Bone marrow (tissue), 2 donors: ENCODE measurements around the gene EDA.

ENCODE experiments used
- DNase-seq, 2 donors: peaks; one replicate each; lab custom pipeline; 2025; lab: John Stamatoyannopoulos, UW

Gene EDA

DNA sequence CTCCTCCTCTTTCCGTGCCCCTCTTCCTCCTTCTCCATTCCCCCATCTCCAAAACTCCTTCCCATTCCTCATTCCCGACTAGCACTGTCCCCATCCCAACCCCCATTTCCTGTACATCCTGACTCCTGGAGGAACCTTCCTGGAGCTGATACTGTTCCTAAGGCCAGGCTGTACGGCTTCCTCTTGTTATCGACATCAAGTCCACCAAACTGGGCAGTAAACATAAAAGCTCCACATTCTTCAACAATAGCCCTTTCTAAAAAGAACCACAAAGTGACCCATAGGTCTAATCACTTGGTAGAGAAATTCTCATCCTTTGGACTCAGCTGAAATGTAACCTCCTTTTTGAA lies 410.9 kb downstream of the EDA start:
- DNase-seq, result no peak

DNA sequence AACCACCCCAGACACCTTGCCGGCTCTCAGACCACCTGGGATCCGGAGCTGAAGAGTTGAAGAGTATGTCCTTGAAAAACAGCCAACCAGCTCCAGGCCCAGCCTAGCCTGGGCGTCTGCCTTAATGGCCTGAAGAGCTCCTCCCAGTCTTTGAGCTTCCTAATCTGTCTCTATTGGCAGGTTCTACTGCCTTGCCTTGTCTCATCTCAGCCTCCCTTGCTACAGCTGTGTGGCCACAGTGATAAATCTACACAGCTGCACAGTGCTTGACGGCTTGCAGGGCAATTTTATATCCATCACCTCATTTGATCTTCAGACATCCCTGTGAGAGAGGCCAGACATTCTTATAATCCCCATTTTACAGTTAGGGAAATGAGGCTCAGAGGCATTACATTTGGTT lies 413.9 kb downstream of the EDA start:
- DNase-seq, result no peak

DNA sequence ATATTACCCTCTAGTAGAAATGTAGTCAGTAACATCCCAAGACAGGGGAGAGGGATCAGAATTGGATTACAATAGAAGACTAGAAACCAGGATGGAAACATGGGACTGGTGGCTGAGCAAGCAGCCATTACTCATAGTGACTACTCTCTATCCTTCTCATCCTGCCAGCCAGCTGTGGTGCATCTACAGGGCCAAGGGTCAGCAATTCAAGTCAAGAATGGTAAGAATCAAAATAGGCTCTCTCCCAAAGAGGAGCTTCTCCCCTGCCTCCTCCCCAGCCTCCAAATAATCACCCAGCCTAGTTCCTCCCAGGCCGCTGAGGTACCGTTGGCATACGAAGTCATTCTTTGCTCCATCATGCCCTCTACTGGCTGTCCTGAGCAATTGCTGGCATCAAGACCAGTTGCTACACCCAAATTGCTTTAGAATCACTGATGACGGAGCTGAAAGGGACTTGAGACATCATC lies 414.4 kb downstream of the EDA start:
- DNase-seq, result peak in 1 of 2 donors; percentile 24

DNA sequence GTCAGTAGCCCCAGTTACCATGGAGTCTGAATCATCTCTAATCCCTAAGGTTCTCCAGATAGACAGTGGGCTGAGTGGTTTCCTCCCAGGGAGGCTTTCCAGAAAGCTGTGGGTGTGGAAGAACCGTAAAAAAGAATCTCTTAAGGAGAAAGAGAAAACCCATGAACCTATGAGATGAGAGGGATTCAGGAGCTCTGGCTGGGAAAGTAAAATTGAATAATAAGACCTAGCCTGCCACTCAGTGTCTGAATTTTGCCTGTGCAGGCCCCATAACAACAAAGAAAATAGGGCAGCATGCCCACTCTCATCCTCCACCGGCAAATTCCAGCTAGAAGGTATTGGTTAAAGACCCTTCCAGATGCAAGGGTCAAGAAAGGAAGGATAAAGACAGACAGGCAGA lies 416.9 kb downstream of the EDA start:
- DNase-seq, result no peak

DNA sequence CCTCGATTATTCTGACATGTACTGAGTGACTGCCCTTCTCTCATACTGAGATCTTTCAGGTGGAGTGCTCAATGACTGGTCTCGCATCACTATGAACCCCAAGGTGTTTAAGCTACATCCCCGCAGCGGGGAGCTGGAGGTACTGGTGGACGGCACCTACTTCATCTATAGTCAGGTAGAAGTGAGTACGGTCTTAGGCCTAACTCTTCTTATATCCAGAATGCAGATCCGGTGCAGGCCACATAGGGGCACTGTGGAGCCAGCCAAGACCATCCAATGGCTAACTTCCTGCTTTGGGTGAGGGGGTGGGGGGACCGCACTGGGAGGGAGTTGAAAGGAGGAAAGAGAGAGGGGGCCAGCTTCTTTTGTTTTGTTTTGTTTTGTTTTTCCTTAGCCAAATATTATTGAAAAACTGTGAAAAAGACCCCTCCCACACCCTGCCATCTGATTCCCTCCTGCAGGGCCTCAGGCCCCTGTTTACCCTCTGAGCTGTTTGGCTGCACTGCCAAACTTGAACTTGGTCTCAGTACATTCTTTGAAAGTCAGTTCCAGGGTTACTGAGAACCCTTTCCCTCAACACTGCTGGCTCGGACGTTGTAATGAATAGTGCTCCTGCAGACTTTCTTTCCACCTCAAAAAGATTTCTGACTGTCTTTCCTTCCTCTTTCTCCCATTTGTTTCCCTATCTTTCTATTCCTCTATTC lies 417.6 kb downstream of the EDA start:
- DNase-seq, result no peak

DNA sequence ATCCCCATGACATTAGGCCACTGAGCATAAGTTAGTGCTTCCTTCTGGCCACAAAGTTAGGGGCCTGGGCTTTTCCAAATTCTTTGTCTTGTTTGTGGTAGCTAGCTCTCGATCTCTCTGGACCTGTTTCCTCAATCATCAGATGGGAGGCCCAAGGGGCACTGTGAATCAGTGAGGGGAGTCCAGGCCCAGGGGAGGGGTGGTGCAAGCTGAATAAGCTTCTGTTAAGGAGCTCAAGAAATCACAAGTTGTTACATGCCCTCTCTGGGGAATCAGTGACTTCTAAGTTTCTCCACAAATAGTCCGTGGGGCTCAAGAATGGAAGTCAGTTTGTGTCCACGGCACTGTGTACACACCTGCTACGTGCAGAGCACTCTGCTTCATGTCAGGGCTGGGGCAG lies 418.7 kb downstream of the EDA start:
- DNase-seq, result no peak

DNA sequence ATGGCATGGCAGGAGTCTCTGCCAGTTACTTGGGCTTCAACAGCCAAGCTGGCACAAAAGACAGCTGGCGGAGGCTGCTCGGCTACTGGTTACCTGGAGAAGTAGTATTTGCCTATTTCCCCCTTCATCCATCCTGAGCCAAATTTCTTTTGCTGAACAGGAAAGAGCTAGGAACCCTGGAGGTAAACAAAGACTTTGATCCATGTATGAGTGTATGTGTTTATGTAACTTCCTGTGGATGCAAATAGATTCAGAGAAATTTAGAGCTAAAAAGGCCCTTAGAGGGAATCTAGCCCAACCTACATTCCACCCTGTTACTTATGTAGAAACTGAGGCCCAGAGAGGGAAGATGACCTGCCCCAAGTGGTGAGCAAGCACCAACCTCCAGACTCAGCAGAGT lies 422.6 kb downstream of the EDA start:
- DNase-seq, result no peak

DNA sequence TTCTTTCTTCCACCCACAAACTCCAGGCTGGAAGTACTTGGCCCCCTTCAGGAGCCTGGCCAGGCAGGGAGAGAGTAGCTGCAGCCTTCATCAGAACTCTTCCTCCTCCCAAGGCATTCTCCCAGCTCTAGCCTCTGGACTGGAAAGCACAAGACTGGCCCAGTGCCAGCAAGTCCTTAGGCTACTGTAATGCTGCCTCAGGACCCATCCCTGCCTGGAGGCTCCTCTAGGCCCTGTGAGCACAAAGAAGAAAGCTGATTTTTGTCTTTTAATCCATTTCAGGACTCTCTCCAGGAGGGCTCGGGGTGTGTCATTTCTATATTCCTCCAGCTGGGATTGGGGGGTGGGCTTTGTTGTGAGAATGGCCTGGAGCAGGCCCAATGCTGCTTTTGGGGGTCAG lies 423.0 kb downstream of the EDA start:
- DNase-seq, result no peak

DNA sequence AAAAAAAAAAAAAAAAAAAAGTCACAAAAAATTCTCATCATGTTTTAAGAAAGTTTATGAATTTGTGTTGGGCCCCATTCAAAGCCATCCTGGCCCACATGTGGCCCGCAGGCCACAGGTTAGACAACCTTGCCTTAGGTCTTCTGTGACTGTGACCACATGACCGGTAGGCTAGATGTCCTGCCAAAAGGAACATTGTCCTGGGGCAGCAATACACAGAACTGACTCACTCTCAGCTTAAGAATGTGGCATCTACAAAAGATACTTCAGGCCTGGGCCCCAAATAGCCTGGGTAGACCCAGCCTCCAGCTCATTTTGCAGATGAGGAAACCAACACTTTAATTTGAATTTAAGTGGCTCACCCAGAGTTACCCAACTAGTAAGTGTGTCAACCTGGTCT lies 423.8 kb downstream of the EDA start:
- no peak for DNase-seq

DNA sequence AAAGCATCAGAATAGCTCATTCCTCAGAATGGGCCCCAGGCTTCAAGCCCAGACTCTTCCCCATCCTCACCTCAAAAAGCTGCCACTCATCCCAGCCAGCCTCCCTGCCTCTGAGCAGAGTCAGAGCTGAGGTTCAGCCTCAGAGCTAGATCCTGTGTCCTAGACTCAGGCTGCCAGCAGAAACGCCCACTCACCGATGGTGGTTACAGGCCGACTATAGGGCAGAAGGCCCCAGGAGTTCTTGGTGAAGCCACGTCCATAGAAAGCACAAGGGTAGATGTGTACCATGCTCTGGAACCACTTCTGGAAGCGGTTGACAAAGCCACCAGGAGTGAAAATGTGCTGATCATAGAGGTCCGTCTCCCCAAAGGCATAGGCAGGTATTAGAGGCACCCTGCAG lies 426.1 kb downstream of the EDA start:
- no peak for DNase-seq

DNA sequence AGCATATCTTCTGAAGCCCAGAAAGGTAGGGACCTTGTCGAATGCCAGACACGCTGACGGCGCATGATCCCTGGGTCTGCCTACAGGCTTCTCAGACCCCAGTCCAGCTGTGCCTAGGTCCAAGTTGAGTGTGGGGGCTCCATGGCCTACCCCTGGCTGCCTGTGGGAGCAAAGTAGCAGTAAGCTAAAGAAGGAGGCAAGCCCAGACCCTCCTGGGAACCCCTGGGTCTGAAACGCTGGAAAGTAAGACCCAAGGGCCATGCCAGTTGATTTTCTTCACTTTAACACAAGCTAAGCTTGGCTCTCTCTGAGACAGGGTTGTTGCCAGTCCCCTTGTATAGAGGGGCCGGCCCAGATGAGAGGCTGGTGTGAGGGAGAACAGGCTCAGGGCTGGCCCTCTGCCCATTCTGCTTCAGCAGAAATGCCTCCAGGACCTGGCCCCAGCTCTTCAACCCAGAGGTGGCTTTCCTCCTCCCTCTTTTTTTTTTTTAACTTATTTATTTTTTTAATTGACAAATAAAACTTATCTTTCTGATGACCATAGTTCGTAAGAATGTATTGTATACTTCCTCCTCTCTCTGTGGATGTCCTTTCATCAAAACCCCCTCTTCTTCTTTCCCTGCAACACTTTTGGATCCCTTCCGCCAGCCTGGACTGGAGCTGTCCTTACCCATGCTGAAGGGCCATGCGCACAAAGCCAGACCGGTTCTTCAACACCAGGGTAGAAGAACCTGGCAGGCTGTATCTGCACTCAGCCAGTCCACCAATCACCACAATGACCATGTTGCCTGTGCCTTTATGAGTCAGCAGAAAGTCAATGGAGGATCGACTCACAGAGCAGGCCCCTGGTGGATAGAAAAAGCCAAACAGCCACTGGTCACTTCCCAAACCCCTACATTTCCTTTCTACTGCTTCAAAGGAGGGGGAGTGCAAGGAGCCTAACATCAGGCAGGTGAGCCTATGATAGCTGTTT lies 426.8 kb downstream of the EDA start:
- DNase-seq, result no peak

DNA sequence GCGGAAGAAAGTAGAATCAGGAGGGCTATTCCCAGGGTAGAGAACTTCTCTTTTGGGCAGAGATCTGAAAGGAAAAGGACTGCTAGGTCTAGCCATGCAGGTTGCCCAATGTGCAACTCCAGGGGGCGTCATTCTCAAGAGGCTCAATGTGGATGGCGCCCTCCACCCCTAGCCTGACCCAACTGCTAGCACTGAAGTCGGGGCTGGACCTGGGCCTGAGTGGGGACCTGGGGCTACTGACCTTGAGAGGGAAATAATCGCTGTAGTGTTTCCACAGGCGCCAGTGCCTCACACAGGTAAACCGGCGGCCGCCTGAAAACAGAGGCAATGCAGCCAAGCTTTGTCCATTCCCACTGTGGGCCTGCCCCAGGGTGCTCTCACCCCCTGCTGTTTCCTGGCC lies 427.8 kb downstream of the EDA start:
- DNase-seq, result no peak

DNA sequence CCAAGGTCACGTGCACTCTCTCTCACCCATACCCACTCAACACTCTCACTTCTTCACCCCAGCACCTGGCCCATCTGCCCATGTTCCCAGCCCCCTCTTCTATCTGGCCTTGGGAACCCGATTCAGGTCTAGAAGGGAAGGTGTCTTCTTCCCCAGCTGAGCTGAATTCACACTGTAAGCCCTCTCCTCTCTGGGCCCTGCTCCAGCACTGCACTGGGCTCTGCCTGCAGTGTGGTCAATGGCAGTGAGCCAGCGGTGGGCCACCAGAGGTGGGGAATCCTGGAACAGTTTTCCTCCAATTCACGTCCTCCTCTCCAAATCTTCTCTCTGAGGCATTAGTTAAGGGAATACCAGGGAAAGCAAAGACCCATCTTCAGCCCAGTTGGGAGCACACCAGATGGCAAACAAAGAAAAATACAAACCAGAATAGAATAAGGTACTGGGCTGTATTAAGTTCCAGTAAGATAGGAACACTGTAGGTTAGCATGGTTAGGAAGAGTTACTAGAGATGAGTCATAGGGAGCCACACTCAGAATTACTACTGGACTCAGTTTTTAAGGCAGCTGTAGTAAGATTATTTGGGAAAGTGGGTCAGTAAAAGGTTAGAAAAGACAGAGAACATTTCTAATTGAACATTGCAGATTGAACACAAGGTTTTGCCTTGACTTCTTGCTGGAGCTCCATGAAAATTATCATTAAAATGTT lies 428.8 kb downstream of the EDA start:
- DNase-seq, result no peak

DNA sequence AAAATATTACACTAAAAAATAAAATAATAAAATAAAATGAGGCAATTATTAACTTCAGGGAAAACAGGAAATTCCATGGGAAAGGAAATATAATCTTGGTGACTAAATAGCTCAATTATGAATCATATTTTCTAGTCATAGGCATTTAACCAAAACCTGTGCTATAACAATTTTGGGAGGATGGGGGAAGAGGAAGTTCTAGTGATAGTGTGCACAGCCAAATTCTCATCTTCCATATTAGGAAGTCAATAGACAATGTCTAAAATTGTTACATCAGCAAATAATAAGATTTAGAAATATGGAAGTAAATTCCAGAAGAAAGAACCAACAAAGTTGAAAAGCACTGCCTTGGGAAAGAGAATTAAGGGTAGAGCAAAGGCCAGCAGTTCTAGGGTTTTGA lies 431.1 kb downstream of the EDA start:
- DNase-seq, result no peak

DNA sequence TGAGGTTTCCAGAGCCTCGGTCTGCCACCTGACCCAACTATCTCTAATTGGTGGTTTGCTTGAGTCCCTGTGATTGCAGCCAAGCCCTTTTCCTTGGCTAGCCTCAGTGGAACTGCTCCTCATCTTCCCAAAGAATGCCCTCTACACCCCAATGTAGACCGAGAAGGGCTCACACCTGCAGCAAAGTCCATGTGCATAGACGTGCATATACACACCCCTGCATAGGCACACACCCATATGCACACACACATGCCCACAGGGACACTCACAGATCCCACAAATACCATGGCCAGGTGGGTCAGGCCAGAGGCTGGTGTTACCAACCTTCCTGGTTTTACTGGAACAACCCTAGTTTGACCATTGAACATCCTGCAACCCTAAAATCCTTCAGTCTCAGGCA lies 433.5 kb downstream of the EDA start:
- no peak for DNase-seq

DNA sequence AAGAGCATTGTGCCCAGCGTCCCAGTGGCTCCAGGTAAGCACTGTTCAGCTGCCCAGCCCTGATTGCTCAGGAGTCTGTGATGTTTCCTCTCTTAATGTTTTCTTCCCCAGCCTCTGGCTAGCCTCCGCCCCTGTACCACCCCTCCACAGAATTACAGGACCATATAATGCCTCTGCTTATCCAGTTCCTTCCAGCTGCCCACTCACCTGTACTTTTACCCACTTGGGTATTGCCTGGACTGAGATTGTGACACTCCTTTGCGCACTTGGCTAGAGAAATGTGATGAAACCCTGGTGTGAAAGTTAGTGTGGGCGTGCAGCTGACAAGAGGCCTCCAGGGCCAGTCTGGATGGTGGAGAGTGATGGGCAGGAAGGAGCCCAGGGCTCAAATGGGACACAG lies 434.0 kb downstream of the EDA start, which contains the start of gene AWAT2:
Gene AWAT2, minus strand, starts transcription at position 14 of the 400 bp plus-strand sequence. Its CDS starts 6 bp downstream, at position 8.
- no peak for DNase-seq

DNA sequence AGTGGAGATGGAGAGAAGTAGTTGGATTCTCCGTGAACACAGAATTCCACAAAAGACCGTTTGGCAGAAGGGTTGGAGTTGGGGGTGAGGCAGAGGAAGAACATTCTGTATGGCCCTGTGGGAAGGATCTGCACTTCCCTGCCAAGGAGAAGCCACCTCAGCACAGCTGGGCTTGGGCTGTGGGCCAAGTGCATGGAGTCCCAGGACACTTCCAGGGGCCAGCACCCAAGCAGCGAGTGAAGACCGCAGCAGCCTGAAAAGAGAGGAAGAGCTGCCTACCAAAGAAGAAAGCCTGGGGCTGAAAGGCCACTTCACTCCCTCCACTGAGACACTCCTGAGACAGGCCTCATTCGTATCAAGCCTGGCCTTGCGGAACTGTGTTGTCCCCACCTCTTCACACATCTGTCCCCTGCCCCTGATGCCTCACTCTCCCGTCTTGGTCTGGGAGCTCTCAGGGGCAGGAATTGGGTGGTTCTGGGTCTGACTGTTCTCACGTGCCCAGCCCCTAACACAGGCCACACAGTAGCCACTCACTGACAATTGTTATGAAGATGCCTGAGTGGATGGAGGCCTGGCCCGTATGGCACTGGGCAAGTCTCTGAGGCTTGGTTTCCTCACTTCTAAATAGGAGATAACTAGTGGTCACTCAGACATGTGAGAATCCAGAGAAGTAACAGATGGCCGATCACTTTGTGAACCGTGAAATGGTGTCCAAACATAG lies 437.1 kb downstream of the EDA start:
- no peak for DNase-seq

DNA sequence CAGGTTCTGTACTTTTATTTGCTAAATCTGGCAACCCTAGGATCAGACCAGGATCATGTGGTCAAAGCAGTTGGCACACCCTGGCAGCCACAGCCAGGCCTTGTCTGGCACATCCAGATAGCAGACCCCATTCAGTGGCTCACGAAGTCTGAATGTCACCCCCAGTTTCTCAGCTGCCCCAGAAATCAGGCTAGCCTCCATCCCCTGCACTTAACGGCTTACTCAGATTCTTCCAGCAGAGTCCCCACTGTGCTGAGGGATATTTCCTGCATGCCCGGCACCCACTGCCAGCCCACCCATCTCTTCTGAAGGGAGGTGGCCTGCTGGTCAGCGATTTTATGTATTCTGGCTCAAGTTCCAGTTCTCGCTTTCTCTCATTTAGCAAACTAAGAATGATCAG lies 438.5 kb downstream of the EDA start:
- DNase-seq, result no peak

DNA sequence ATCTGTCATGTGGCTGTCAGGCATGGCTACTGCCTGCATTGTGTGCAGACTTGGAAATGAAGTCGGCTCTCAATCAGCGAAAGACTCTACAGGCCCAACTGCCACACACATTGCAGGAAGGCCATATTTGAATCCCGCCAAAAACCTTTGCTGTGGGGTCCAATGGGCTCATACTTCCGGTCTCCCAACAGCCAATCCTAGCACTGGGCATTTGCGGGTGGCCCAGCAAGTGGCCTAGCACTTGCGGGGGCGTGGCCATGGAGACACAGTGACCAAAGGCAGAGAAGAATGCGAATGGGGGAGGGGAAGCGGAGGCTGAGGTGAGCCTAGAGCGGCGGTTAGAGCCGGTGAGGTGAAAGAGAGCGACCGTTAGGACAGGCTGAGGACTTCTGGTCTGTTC lies 446.2 kb downstream of the EDA start, which contains the start of gene OTUD6A:
Gene OTUD6A, plus strand, starts transcription at position 382 of the 400 bp plus-strand sequence. CDS start 68 bp downstream, outside the sequence.
- no peak for DNase-seq

DNA sequence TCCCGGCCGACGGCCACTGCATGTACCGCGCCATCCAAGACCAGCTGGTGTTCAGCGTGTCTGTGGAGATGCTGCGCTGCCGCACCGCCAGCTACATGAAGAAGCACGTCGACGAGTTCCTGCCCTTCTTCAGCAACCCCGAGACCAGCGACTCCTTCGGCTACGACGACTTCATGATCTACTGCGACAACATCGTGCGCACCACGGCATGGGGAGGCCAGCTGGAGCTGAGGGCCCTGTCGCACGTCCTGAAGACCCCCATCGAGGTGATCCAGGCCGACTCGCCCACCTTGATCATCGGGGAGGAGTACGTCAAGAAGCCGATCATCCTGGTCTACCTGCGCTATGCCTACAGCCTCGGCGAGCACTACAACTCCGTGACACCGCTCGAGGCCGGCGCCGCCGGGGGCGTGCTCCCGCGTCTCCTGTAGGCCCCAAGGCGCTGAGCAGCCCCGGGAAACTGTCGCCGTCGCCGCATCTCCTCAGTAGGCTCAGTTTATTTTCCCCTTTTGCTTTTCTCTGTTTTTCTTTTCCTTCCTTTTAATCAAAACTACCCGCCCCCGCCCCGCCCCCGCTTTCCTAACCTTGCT lies 447.1 kb downstream of the EDA start:
- DNase-seq, result no peak

DNA sequence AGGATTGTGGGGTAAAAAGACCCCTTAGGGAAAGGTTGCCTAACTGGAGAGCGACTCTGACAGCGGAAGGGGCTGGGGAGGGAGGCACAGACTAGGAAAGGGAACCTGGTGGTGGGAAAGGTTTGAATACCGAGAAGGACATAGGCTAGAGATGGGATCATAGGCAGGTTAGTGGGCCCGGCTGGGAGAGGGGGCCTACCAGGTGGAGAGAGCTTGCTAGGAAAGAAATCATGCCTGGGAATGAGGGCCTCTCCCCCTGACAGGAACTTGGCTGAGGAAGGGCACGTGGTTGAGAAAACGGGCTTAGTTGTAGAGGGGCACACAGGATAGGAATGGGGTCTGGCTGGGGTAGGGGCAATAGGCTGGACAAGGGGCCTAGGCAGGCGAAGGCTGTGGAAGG lies 450.7 kb downstream of the EDA start:
- DNase-seq, result no peak
